ENCODE measurements around the gene CCNG2.
A peak's percentile ranks its signal among the peaks of the same experiment; 100 is the strongest.

The CCNG2 gene

DNA sequence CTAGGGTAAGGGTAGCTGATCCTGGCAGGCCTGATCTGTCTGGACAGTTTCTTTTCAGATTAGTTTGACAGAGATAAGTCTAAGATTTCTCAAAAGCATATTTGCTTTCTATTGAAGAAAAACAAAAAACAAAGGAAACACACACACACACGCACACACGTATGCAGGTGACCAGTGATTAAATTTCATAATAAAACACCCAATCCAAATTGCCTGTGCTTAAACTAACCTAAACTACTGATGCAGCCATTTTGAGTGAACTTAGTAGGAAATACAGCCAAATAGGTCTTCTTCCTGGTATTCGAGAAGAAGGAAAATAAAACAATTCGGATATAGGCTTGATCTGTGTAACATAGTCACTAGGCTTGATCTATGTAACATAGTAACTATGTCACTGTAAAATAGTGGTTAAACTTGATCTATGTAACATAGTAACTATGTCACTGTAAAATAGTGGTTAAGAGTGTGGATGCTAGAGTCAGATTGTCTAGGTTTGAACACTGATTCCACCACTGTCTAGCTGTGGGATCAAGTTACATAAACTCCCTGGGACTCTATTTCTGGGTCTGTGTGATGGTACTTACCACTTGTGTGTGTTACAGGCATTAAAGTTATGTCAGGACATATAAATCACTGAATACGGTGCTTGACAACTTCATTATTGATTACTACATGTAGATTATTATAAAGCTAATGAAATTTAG, 9.8 kb upstream of the CCNG2 start:
- DNase-seq, result no peak

DNA sequence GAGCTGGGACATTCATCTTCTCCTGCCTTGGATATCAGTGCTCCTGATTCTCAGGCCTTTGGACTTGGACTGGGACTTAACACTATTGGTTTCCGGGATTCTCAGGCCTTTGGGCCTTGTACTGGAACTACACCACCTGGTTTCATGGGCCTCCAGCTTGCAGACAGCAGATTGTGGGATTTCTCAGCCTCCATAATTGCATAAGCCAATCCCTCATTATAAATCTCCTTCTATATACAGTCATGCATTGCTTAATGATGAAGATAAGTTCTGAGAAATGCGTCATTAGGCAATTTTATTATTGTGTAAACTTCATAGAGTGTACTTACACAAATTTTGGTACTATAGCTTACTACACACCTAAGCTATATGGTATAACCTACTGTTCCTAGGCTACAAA, 8.9 kb upstream of the CCNG2 start:
- DNase-seq, result no peak

DNA sequence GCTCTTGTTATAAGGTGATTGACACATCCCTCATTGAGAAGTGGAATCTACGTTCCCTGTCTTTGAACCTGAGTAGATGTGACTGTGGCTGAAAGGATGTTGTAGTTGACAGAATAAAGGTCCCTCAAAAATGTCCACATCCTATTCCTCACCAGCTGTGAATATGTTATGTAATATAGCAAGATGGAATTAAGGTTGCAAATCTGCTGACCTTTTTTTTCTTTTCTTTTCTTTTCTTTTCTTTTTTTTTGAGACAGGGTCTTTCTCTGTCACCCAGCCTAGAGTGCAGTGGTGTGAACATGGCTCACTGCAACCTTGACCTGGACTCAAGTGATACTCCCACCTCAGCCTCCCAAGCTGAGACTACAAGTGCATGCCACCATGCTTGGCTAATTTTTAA, 7.2 kb upstream of the CCNG2 start:
- DNase-seq, result no peak

GRCh38 chr4:77151241-77151640, 5.8 kb upstream of the CCNG2 start:
- DNase-seq, result no peak

DNA sequence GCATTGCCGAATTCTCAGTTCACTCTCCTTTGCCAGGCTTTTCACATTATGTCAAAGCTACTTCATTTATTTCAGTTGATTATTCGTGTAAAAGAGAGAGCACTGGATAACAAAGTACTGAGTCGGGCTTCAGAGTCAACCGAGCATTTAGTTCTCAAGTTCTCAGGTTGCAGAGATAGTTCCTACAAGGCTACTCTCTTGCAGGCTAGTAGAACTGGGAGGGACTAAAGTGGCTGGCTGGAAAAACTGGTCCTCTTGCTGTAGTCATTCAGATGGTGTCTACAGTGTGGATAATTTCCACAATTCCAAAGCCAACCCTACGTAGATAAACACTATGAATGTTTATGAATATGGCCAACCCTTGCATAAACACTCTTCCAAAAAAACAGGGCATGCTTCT, 4.6 kb upstream of the CCNG2 start:
- DNase-seq, result no peak

- DNase-seq, result no peak
Observed at GRCh38 chr4:77153006-77153405, 4.0 kb upstream of the CCNG2 start.

DNA sequence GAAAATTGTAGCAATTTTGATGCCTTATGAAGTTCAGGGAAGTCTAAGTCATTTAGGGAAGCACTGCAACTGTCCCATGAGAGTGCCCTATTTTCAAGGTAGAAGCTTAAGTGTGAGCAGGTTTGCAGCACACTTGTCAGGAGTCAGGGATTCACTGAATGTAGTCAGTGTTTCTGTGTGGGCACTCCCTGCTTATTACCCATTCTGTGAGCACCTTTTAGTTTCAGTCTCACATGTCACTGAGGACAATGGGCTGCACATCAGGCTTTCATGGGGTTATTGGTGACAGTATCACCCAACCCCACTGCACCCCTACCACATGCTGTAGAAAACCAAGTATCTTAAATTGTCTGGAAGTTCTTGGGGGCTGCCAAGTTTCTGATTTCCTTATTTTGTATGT, 2.9 kb upstream of the CCNG2 start:
- no peak for DNase-seq

DNA sequence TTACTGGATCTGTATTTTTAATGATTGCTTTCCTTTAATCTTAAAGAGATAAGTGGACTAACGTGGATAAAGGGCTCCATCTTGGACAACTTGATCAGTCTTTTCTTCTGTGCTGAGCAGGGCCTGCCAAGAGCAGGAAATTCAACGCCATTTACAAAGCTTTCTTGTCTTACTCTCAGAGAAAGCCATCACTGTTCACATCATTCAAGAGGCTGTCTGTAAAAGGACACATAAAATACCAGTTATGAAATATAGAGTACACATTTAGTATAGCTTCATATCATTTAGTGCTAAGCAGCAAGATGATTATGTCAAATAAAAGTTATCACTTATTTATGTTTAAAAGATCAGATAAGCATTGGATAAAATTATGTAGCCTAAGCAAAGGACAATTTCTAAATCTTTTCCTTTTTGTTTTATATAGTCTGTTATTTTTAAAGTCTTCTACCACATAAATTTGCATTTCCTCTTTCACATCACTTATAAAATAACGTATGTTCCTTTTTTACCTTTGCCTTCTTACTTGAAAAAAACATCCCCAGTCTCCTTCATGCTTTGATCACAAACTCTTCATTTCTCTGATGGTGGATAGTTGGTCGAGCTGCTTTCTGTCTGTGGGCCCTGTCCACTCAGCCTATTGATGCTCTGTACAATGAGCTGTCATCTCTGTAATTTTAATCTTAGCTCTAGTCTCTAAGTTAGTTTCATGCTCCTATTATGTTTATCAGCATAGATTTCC, 2.1 kb upstream of the CCNG2 start:
- DNase-seq, result no peak

DNA sequence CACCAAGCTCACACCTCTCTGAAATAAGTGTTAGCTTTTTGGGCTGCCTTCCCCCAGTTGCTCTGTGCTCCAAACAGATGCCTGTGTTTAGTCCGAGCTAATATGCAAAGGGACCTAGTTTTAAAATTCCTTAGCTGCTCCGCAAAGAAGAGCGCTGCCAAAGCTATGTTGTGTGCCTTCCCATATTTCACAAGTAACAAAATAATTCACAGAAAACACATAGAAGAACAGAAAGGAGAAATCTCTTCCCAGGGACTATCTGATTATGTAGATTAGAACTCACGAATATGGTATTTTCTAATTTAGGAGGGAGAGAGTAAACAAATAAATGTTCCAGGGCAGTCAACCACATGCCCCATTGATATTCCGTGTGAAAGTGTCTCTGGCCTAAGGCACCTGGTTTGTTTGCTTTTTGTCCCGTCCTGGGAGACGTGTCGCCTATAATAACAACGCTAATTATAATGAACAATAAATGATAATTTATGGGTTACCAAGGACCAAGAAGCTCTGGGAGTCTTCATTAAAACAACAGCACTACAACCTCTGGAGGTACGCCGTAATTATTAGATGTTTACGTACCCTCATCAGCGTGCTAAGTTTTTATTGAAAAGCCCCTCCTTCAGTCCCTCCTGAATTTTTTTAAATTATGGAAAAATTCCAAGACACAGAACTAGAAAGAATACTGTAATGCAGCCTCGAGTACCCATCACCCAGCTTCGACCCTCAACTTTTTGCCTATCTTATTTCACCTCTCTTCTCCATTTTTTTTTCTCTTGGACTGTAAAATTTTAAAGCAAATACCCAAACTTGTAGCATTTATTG, 1.2 kb upstream of the CCNG2 start:
- no peak for DNase-seq

- DNase-seq, result peak; percentile 100
Observed at GRCh38 chr4:77156533-77156911, 485 bp upstream of the CCNG2 start.

DNA sequence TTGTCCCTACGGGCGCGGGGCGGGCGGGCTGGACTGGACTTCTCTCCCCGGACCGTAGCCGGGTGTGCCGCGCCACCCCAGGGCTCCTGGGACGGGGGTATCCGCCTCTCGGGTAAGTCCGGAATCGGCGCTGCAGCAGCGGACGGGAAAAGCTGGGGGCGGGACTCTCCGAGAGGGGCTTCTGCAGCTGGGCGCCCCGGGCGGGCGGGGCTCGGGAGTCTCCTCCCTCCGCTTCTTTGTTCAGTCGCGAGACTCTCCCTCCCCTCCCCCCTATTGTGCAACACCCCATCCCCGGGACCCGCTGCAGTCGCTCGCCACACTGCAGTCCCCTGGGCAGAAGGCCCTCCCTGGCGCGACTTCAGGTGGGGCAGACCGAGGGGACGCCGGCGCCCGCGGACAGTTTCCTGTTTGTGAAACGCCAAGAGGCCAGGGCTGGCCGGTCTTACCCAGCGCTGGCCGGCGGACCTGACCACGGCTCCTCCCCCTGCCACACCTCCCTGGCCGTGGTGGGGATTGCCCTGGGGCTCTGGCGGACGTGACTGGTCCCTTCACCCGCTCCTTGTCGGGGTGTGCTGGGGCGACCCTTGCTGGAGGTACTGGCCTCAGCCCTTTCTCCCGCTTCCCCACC, 966 bp downstream of the CCNG2 start:
- peak; percentile 86 for DNase-seq

DNA sequence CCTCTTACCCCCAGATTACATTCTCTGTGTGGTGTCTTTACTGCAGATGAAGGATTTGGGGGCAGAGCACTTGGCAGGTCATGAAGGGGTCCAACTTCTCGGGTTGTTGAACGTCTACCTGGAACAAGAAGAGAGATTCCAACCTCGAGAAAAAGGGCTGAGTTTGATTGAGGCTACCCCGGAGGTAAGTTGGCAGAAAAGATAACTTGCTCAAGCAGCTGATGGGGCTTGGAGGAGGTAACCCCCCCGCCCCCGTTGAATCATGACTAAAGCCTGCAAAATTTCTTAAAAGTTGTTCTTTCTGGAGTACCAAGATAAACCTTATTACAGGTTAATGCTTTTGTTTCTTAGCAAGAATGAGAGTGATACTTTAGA, 1.5 kb downstream of the CCNG2 start:
- no peak for DNase-seq

DNA sequence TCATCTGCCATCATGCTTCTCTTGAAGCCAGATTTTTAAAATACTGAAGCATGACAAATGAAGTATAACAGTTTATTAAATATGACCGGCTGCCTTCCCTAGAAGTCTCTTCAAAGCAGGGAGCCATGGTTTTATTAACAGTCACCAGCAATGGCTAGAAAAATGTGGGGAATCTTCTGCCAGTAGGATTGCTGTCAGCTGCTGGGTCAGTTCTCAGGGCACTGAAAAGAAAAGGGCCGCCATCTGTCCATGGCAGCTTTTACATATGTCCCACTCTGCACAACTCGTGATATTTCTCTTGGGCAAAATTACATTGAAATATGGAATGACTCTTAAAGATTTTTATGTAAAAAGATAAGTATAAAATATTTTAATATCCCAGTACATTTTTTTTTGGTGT, 2.8 kb downstream of the CCNG2 start:
- DNase-seq, result no peak

- DNase-seq, result no peak
Observed at GRCh38 chr4:77163641-77164040, 6.6 kb downstream of the CCNG2 start.

DNA sequence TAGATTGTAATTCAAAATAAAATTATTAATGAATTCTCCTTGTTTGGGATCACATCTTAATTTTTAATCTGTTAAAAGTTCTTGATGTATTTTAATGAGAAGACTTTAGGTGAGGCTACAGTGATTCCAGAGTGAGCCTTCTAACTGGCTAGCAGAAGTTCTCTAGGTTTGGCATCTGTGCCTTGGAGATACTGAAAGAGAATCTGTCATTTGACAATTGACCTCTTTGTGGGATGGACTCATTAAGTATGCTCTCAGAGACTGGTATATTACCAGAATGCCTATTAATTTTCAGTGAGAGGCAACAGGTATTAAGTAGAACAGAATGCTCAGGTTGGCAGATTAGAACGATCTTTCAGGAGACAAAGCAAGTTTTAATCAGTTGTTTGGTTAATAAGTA, 10.2 kb downstream of the CCNG2 start:
- DNase-seq, result no peak

DNA sequence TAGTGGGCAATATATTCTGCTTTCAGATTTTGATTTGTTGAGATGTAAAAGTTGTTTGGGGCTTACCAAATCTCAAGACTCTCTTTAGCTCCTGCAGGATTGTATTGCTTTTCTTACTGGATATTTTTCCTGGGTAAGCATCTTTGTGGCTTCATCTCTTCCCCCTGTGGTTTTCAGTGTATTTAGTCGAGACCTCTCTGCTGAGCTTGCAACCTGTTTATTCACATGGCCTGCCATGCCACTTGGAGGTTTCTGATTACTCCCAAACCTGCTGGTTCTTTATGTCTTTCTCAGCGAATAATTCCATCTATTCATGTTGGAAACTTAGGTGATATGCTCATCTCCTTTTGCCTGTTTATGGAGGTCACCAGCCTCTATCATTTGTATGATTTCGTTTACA, 10.9 kb downstream of the CCNG2 start:
- DNase-seq, result no peak

- peak; percentile 67 for DNase-seq
Observed at GRCh38 chr4:77169481-77169880, 12.5 kb downstream of the CCNG2 start.

DNA sequence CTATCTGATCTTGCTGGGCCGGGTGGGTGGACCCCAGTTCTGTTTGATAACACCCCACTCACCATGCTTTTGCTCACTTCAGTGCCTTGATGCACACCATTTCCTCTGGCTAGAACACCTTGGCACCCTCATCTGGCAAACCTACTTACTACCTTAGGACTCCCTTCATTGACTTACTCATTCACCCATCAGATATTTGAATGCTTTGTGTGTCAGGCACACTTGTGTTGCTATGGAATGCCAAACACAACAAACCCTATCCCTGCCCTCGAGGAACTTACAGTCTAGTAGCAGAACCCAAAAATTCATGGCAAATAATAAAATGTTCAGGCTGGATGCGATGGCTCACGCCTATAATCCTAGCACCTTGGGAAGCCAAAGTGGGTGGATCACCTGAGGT, 13.9 kb downstream of the CCNG2 start:
- no peak for DNase-seq

DNA sequence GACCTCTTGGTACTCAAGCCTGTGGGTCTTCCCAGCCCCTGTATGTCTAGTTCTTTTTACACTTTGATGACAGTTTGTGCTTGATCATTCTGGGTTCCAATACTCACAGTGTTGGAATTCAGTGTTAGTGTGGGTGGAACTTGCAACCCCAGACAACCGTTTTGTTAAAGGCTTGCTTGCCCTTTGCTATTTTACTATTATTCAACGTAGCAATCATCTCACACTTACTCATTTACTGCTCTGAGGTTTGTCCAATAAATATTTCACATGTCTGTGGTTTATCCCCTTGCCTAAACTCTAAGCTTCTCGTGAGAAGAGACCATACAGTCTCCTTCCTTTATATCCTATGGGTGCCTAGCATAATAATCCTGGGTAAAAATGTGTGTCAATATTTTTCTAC, 15.3 kb downstream of the CCNG2 start:
- DNase-seq, result peak; percentile 96

GRCh38 chr4:77174426-77174825, 17.4 kb downstream of the CCNG2 start:
- DNase-seq, result no peak

DNA sequence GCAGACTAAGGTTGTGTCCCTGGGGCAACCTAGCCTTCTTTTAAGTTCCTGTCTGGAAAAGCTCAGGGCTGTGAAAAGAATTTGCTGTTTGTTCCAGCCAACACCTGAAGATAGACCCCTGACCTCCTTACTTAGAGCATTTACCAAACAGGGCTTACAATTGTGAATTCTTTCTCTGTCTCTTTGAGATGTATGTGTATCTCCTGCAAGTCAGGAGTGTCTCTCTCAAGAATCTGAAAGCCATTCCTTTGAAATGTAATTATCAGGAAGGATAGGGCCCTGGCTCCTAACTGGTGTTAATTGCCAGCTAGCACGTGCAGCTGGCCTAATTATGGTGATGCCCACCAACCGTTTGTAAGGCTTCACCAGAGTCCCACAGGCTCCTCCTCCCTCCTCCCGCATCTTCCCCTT, 18.2 kb downstream of the CCNG2 start:
- no peak for DNase-seq

- DNase-seq, result no peak
Observed at GRCh38 chr4:77176640-77177039, 19.6 kb downstream of the CCNG2 start.

GRCh38 chr4:77177199-77177598, 20.2 kb downstream of the CCNG2 start:
- peak; percentile 75 for DNase-seq

GRCh38 chr4:77178560-77178959, 21.6 kb downstream of the CCNG2 start:
- no peak for DNase-seq
